ENCODE data around the gene VWA7. TPM values are rescaled to one million over a fixed set of nuclear protein-coding genes. Genes with fewer than 3 reads are reported as not detected.

Gene VWA7
- total RNA-seq, 1 experiment from 2014 or later: 0.78 TPM

GRCh38 chr6:31762878-31763618, 14.1 kb downstream of the VWA7 start:
- in situ Hi-C loops (cut with HindIII; ENCODE audit: low sequenced_read_pairs): no loop called here
- DNase-seq (ENCODE audit: low spot score): no peak

GRCh38 chr6:31762356-31762755, 14.8 kb downstream of the VWA7 start, which contains the start of gene SAPCD1:
Gene SAPCD1 (plus strand): TSS chr6:31762656. CDS start chr6:31763055, 399 bp downstream.
- DNase-seq (ENCODE audit: low spot score): no peak
- in situ Hi-C loops (cut with HindIII; ENCODE audit: low sequenced_read_pairs): no loop called here

- DNase-seq (ENCODE audit: low spot score): no peak
- in situ Hi-C loops (cut with HindIII; ENCODE audit: low sequenced_read_pairs): no loop called here
Measured at GRCh38 chr6:31761343-31761742, 15.8 kb downstream of the VWA7 start.

- in situ Hi-C loops (cut with HindIII; ENCODE audit: low sequenced_read_pairs): no loop called here
- DNase-seq (ENCODE audit: low spot score): no peak
Measured at GRCh38 chr6:31760790-31761189, 16.3 kb downstream of the VWA7 start.

GRCh38 chr6:31758281-31758680, 18.8 kb downstream of the VWA7 start:
- in situ Hi-C loops (cut with HindIII; ENCODE audit: low sequenced_read_pairs): no loop called here
- no peak for DNase-seq (ENCODE audit: low spot score)

GRCh38 chr6:31752739-31753319, 24.3 kb downstream of the VWA7 start:
- no peak for DNase-seq (ENCODE audit: low spot score)
- in situ Hi-C loops (cut with HindIII; ENCODE audit: low sequenced_read_pairs): no loop called here

- in situ Hi-C loops (cut with HindIII; ENCODE audit: low sequenced_read_pairs): no loop called here
- DNase-seq (ENCODE audit: low spot score): no peak
Measured at GRCh38 chr6:31750411-31751022, 26.6 kb downstream of the VWA7 start.

- in situ Hi-C loops (cut with HindIII; ENCODE audit: low sequenced_read_pairs): no loop called here
- DNase-seq (ENCODE audit: low spot score): no peak
Measured at GRCh38 chr6:31749301-31750036, 27.7 kb downstream of the VWA7 start.

- in situ Hi-C loops (cut with HindIII; ENCODE audit: low sequenced_read_pairs): no loop called here
- no peak for DNase-seq (ENCODE audit: low spot score)
Measured at GRCh38 chr6:31744422-31744821, 32.7 kb downstream of the VWA7 start.

- in situ Hi-C loops (cut with HindIII; ENCODE audit: low sequenced_read_pairs): no loop called here
- DNase-seq (ENCODE audit: low spot score): no peak
Measured at GRCh38 chr6:31742894-31743293, 34.2 kb downstream of the VWA7 start.

GRCh38 chr6:31741815-31742214, 35.3 kb downstream of the VWA7 start:
- DNase-seq (ENCODE audit: low spot score): no peak
- in situ Hi-C loops (cut with HindIII; ENCODE audit: low sequenced_read_pairs): no loop called here

GRCh38 chr6:31740397-31741223, 36.5 kb downstream of the VWA7 start:
- DNase-seq (ENCODE audit: low spot score): no peak
- in situ Hi-C loops (cut with HindIII; ENCODE audit: low sequenced_read_pairs): no loop called here

- in situ Hi-C loops (cut with HindIII; ENCODE audit: low sequenced_read_pairs): no loop called here
- peak; percentile 99 for DNase-seq (ENCODE audit: low spot score)
Measured at GRCh38 chr6:31739639-31740396, 37.3 kb downstream of the VWA7 start, which contains the start of gene MSH5. Gene MSH5 (plus strand): TSS chr6:31740005. CDS start chr6:31740467, 462 bp downstream.

- in situ Hi-C loops (cut with HindIII; ENCODE audit: low sequenced_read_pairs): no loop called here
- DNase-seq (ENCODE audit: low spot score): peak; percentile 39
Measured at GRCh38 chr6:31737991-31738979, 38.8 kb downstream of the VWA7 start.

GRCh38 chr6:31737315-31737990, 39.7 kb downstream of the VWA7 start:
- no peak for DNase-seq (ENCODE audit: low spot score)
- in situ Hi-C loops (cut with HindIII; ENCODE audit: low sequenced_read_pairs): no loop called here

GRCh38 chr6:31736768-31737314, 40.3 kb downstream of the VWA7 start:
- DNase-seq (ENCODE audit: low spot score): no peak

More at GRCh38 chr6:31736768-31737314, 40.3 kb downstream of the VWA7 start:
- in situ Hi-C loops (cut with HindIII; ENCODE audit: low sequenced_read_pairs): no loop called here
